Measurements from ENCODE around the gene PLPPR5. TPM values are rescaled to one million over a fixed set of nuclear protein-coding genes. Genes with fewer than 3 reads are reported as not detected.

PLPPR5 gene
- total RNA-seq, 4 donors from 2014 or later, result 0.12 to 0.13 TPM; not detected in 2

DNA sequence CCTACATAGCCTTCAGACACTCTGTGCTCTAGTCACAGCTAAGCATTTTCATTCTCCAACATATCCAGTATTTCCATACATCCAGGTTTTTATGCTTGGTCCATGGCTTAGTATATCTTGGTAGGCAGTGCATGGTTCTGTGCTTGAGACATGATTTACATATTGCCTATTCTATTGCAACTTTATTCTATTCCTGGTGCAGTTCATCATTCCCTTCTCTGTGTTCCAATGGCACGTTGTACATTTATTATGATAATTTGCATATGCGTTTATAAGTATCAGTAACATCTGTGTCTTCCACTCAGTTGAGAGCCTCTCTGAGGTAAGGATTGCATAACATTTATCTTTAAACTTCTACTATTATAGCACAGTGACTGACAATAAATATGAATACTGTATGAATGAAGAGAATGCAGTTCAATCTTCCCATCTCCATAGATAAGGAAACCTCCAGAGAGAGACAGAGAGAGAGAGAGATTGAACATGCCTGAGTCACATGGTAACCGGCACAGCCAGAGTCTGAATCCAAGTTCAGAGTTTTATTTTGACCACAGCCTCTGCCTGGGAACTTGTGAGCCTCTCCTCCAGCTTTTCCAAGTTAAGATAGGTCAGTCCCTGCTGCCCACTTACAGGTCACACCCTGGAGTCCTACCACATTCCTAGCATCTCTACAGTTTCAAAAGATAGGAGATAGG lies 41.5 kb downstream of the PLPPR5 start:
- Histone ChIP-seq H3K4me3 (no peak overlapping the region), H3K4me1 (no peaks in the 10 kb centered on the region), H3K27me3 (peaks cover 15% of the 10 kb centered on the region), H3K27ac (no peak overlapping the region), H3K36me3 (no peaks in the 10 kb centered on the region), H3K9me3 (no peaks in the 10 kb centered on the region)
- no peak for ATAC-seq
- WGBS, 2 donors (ENCODE audit: low coverage in 1 of 2), result 66 to 69% methylated on average over 2 to 3 of the region's 3 CpGs
- TF ChIP-seq EP300 (IDR thresholded peaks at IDR 0.05), result no peak
- no peak for TF ChIP-seq POLR2AphosphoS5 (IDR thresholded peaks at IDR 0.05)
- TF ChIP-seq, protein P1, sequence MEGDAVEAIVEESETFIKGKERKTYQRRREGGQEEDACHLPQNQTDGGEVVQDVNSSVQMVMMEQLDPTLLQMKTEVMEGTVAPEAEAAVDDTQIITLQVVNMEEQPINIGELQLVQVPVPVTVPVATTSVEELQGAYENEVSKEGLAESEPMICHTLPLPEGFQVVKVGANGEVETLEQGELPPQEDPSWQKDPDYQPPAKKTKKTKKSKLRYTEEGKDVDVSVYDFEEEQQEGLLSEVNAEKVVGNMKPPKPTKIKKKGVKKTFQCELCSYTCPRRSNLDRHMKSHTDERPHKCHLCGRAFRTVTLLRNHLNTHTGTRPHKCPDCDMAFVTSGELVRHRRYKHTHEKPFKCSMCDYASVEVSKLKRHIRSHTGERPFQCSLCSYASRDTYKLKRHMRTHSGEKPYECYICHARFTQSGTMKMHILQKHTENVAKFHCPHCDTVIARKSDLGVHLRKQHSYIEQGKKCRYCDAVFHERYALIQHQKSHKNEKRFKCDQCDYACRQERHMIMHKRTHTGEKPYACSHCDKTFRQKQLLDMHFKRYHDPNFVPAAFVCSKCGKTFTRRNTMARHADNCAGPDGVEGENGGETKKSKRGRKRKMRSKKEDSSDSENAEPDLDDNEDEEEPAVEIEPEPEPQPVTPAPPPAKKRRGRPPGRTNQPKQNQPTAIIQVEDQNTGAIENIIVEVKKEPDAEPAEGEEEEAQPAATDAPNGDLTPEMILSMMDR (IDR thresholded peaks at IDR 0.05), result no peak
- no peak for TF ChIP-seq POLR2A (IDR thresholded peaks at IDR 0.05)

DNA sequence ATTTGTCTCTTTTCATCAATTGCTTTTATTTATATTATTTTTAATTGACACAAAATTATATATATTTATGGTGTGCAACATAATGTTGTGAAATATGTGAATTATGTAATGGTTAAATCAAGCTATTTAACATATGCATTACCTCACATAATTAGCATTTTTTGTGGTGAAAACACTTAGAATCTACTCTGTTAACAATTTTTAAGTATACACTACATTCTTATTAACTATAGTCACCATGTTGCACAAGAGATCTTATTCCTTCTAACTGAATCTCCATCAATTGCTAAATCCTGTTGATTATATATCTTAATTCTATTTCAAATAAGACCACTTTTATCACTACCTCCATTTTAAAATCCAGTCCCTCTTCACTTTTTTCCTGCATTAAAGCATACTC lies 42.5 kb downstream of the PLPPR5 start:
- H3K36me3 ChIP-seq, result no peaks in the 10 kb centered on the region
- no peaks in the 10 kb centered on the region for H3K4me1 ChIP-seq
- TF ChIP-seq POLR2AphosphoS5 (IDR thresholded peaks at IDR 0.05) (no peak), POLR2A (IDR thresholded peaks at IDR 0.05) (no peak), EP300 (IDR thresholded peaks at IDR 0.05) (no peak)
- TF ChIP-seq, protein P1 (IDR thresholded peaks at IDR 0.05), result no peak
- H3K27ac ChIP-seq, result no peak overlapping the region
- peaks cover 15% of the 10 kb centered on the region for H3K27me3 ChIP-seq
- H3K4me3 ChIP-seq, result no peak overlapping the region
- ATAC-seq, result no peak
- no peaks in the 10 kb centered on the region for H3K9me3 ChIP-seq

DNA sequence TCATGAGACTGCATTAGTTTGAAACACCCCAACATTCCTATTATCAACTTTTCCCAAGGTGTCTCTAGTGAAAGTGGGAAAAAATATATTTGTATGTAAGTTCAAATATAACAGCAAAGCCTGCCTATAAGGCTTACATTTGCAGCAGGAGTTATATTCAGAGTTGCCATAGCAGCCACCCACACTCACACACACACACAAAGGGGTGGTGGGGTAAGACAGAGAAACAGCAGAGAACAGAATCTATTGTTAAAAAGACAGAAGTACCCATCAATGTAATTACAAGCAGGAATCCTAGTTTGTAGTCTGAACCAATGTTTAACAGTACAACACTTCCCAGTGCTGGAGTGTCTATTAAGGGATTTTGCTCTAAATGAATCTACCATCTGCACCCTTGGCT lies 55.0 kb downstream of the PLPPR5 start:
- TF ChIP-seq POLR2A (IDR thresholded peaks at IDR 0.05) (no peak), EP300 (IDR thresholded peaks at IDR 0.05) (no peak), POLR2AphosphoS5 (IDR thresholded peaks at IDR 0.05) (no peak)
- TF ChIP-seq, protein P1 (IDR thresholded peaks at IDR 0.05), result no peak

DNA sequence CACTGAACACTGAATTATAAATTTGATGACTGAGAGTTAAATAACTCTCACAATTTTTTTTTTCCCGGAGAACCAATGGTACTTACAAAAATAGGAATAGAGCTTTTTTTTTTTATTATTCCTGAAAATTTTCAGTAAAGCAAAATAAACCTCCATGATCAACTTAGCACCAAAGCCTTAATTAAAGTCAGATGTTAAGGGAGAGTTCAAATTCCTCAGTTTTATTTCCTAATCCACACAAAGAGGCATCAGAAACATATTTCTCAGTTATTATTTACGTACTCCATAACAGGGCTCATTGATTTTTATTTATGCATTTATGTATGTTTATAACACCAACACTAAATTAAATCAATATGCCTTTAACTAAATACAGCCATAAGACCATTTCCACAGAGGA lies 55.5 kb downstream of the PLPPR5 start:
- H3K27ac ChIP-seq, result no peak overlapping the region
- 9 to 57% methylated on average over 2 of the region's 2 CpGs for WGBS, 2 donors (ENCODE audit: low coverage in 1 of 2)
- ATAC-seq, result no peak
- H3K4me1 ChIP-seq, result no peaks in the 10 kb centered on the region
- H3K9me3 ChIP-seq, result no peaks in the 10 kb centered on the region
- H3K27me3 ChIP-seq, result no peaks in the 10 kb centered on the region
- no peak overlapping the region for H3K4me3 ChIP-seq
- no peaks in the 10 kb centered on the region for H3K36me3 ChIP-seq
- TF ChIP-seq POLR2A (IDR thresholded peaks at IDR 0.05), result no peak
- no peak for TF ChIP-seq EP300 (IDR thresholded peaks at IDR 0.05)
- no peak for TF ChIP-seq POLR2AphosphoS5 (IDR thresholded peaks at IDR 0.05)
- TF ChIP-seq, protein P1 (IDR thresholded peaks at IDR 0.05), result no peak

More for the DNA sequence above, 55.0 kb downstream of the PLPPR5 start:
- ATAC-seq, result no peak
- Histone ChIP-seq H3K4me3 (no peak overlapping the region), H3K4me1 (no peaks in the 10 kb centered on the region), H3K27me3 (no peaks in the 10 kb centered on the region), H3K9me3 (no peaks in the 10 kb centered on the region), H3K27ac (no peak overlapping the region), H3K36me3 (no peaks in the 10 kb centered on the region)

DNA sequence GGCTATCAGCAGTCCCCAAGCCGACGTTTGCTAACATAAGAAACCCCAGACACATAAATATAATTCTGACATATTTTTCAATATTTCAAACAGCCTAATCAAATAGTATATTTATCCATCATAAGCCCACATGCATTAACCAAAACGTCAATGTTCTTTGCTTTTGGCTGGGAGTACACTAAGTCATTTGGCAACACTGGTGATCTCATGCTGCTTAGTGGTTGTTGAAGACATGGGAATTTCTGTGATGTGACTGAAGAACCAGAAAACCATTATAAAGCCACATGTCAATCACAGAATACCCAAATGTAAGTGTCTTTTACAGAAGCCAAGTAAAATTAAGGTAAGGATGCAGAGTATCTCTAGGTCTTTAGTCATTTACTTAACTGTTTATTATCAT lies 57.6 kb downstream of the PLPPR5 start:
- Histone ChIP-seq H3K27ac (no peak overlapping the region), H3K27me3 (no peaks in the 10 kb centered on the region), H3K4me1 (no peaks in the 10 kb centered on the region), H3K36me3 (no peaks in the 10 kb centered on the region), H3K9me3 (no peaks in the 10 kb centered on the region), H3K4me3 (no peak overlapping the region)
- no peak for ATAC-seq
- 31 to 75% methylated on average over 3 of the region's 3 CpGs for WGBS, 2 donors (ENCODE audit: low coverage in 1 of 2)
- TF ChIP-seq POLR2AphosphoS5 (IDR thresholded peaks at IDR 0.05), result no peak
- TF ChIP-seq POLR2A (IDR thresholded peaks at IDR 0.05), result no peak
- TF ChIP-seq, protein P1 (IDR thresholded peaks at IDR 0.05), result no peak
- no peak for TF ChIP-seq EP300 (IDR thresholded peaks at IDR 0.05)

Measured in gastroesophageal sphincter (tissue), 4 donors.